Neural cell (in vitro differentiated cells): ENCODE data around the gene GP5.

ENCODE experiments used
- CTCF ChIP-seq: fragments of 450-650 bp; IDR thresholded peaks from 2 replicates; pipeline ENCODE4 v1.5.1; 2014; ENCODE audit warnings: antibody characterized with exemption, mild to moderate bottlenecking, moderate library complexity; ENCODE audit not compliant: poor library complexity, severe bottlenecking
- EP300 ChIP-seq: fragments of 450-650 bp; conservative IDR thresholded peaks from 2 replicates; pipeline ENCODE4 v1.6.1; 2014; ENCODE audit warnings: antibody characterized with exemption, mild to moderate bottlenecking, moderate library complexity; ENCODE audit not compliant: poor library complexity, severe bottlenecking
- EZH2 ChIP-seq: fragments of 200-600, 300-800 bp; shearing (Covaris generic), sonication (generic); IDR thresholded peaks from 2 replicates; pipeline ENCODE4 v1.6.1; 2014; ENCODE audit warnings: antibody characterized with exemption, low read length, borderline replicate concordance, mild to moderate bottlenecking; ENCODE audit not compliant: insufficient read depth, poor library complexity, severe bottlenecking
- POLR2AphosphoS5 ChIP-seq: IDR thresholded peaks from 2 replicates; pipeline ENCODE4 v1.6.1; 2012
- RAD21 ChIP-seq: fragments of 450-650 bp; conservative IDR thresholded peaks from 2 replicates; pipeline ENCODE4 v1.6.1; 2014; ENCODE audit warnings: antibody characterized with exemption, mild to moderate bottlenecking, moderate library complexity
- SMC3 ChIP-seq: fragments of 450-650 bp; conservative IDR thresholded peaks from 2 replicates; pipeline ENCODE4 v1.6.1; 2014; ENCODE audit warnings: antibody characterized with exemption, mild to moderate bottlenecking, moderate library complexity; ENCODE audit not compliant: poor library complexity
- TF ChIP-seq, protein P1 (sequence below): IDR thresholded peaks from 2 replicates; pipeline ENCODE4 v1.6.1; 2012; ENCODE audit warnings: borderline replicate concordance

GRCh38 chr3:194440756-194441155 is 41.7 kb upstream of the GP5 start:
- no peak for TF ChIP-seq CTCF
- TF ChIP-seq EZH2 = no peak
- TF ChIP-seq RAD21 = no peak
- TF ChIP-seq SMC3 = no peak
- no peak for TF ChIP-seq EP300
- TF ChIP-seq POLR2AphosphoS5 = no peak
- TF ChIP-seq, protein P1, sequence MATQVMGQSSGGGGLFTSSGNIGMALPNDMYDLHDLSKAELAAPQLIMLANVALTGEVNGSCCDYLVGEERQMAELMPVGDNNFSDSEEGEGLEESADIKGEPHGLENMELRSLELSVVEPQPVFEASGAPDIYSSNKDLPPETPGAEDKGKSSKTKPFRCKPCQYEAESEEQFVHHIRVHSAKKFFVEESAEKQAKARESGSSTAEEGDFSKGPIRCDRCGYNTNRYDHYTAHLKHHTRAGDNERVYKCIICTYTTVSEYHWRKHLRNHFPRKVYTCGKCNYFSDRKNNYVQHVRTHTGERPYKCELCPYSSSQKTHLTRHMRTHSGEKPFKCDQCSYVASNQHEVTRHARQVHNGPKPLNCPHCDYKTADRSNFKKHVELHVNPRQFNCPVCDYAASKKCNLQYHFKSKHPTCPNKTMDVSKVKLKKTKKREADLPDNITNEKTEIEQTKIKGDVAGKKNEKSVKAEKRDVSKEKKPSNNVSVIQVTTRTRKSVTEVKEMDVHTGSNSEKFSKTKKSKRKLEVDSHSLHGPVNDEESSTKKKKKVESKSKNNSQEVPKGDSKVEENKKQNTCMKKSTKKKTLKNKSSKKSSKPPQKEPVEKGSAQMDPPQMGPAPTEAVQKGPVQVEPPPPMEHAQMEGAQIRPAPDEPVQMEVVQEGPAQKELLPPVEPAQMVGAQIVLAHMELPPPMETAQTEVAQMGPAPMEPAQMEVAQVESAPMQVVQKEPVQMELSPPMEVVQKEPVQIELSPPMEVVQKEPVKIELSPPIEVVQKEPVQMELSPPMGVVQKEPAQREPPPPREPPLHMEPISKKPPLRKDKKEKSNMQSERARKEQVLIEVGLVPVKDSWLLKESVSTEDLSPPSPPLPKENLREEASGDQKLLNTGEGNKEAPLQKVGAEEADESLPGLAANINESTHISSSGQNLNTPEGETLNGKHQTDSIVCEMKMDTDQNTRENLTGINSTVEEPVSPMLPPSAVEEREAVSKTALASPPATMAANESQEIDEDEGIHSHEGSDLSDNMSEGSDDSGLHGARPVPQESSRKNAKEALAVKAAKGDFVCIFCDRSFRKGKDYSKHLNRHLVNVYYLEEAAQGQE = no peak
